ENCODE results near the gene CA9.
A peak's percentile ranks its signal among the peaks of the same experiment; 100 is the strongest.

The CA9 gene

GRCh38 chr9:35687306-35687705 lies 13.6 kb downstream of the CA9 start:
- H3K79me2 ChIP-seq (ENCODE audit: insufficient read depth, low read length), result no peaks in the 10 kb centered on the region
- no peak overlapping the region for H2AFZ ChIP-seq (ENCODE audit: low read length)
- H4K20me1 ChIP-seq (ENCODE audit: insufficient read depth, low read length, poor library complexity, severe bottlenecking), result no peaks in the 10 kb centered on the region
- no peaks in the 10 kb centered on the region for H3F3A ChIP-seq (ENCODE audit: low read depth)
- no peak overlapping the region for H3K9ac ChIP-seq (ENCODE audit: low read depth, low read length, poor library complexity, severe bottlenecking)
- TF ChIP-seq EZH2phosphoT487 (IDR thresholded peaks at IDR 0.05; ENCODE audit: borderline replicate concordance) (no peak), CTCF (conservative IDR thresholded peaks at IDR 0.05; ENCODE audit: low read length) (no peak)
- no peaks in the 10 kb centered on the region for H3K9me3 ChIP-seq (ENCODE audit: insufficient read depth, low read depth, low read length)
- H3K9me2 ChIP-seq (replicated peaks; ENCODE audit: low read depth, low read length), result no peaks in the 10 kb centered on the region
- no peak overlapping the region for H3K4me2 ChIP-seq (ENCODE audit: low read depth, low read length, poor library complexity, severe bottlenecking)
- H3K4me1 ChIP-seq (ENCODE audit: insufficient read depth, low read length, poor library complexity, severe bottlenecking), result peaks cover 8% of the 10 kb centered on the region
- no peaks in the 10 kb centered on the region for H3K36me3 ChIP-seq (ENCODE audit: insufficient read depth, low read length)
- no peaks in the 10 kb centered on the region for H3K27me3 ChIP-seq (ENCODE audit: insufficient read depth, low read length, poor library complexity, severe bottlenecking)
- no peak overlapping the region for H3K4me3 ChIP-seq (ENCODE audit: low read length, poor library complexity, severe bottlenecking)

- H3K4me1 ChIP-seq (ENCODE audit: insufficient read depth, low read length, poor library complexity, severe bottlenecking), result peaks cover 8% of the 10 kb centered on the region
- no peaks in the 10 kb centered on the region for H3K27me3 ChIP-seq (ENCODE audit: insufficient read depth, low read length, poor library complexity, severe bottlenecking)
- H3K9me3 ChIP-seq (ENCODE audit: insufficient read depth, low read depth, low read length), result no peaks in the 10 kb centered on the region
- H3K9ac ChIP-seq (ENCODE audit: low read depth, low read length, poor library complexity, severe bottlenecking), result no peak overlapping the region
- H3F3A ChIP-seq (ENCODE audit: low read depth), result no peaks in the 10 kb centered on the region
- H3K79me2 ChIP-seq (ENCODE audit: insufficient read depth, low read length), result no peaks in the 10 kb centered on the region
- TF ChIP-seq CTCF (conservative IDR thresholded peaks at IDR 0.05; ENCODE audit: low read length) (no peak), EZH2phosphoT487 (IDR thresholded peaks at IDR 0.05; ENCODE audit: borderline replicate concordance) (no peak)
- no peaks in the 10 kb centered on the region for H3K36me3 ChIP-seq (ENCODE audit: insufficient read depth, low read length)
- no peak overlapping the region for H3K4me2 ChIP-seq (ENCODE audit: low read depth, low read length, poor library complexity, severe bottlenecking)
- H2AFZ ChIP-seq (ENCODE audit: low read length), result no peak overlapping the region
- no peaks in the 10 kb centered on the region for H4K20me1 ChIP-seq (ENCODE audit: insufficient read depth, low read length, poor library complexity, severe bottlenecking)
- H3K9me2 ChIP-seq (replicated peaks; ENCODE audit: low read depth, low read length), result no peaks in the 10 kb centered on the region
- H3K4me3 ChIP-seq (ENCODE audit: low read length, poor library complexity, severe bottlenecking), result no peak overlapping the region
Measured at GRCh38 chr9:35687972-35688557, 14.3 kb downstream of the CA9 start.

- H3F3A ChIP-seq (ENCODE audit: low read depth), result no peaks in the 10 kb centered on the region
- no peaks in the 10 kb centered on the region for H3K36me3 ChIP-seq (ENCODE audit: insufficient read depth, low read length)
- H3K9me3 ChIP-seq (ENCODE audit: insufficient read depth, low read depth, low read length), result no peaks in the 10 kb centered on the region
- H3K79me2 ChIP-seq (ENCODE audit: insufficient read depth, low read length), result no peaks in the 10 kb centered on the region
- H3K9me2 ChIP-seq (replicated peaks; ENCODE audit: low read depth, low read length), result no peaks in the 10 kb centered on the region
- peaks cover 8% of the 10 kb centered on the region for H3K4me1 ChIP-seq (ENCODE audit: insufficient read depth, low read length, poor library complexity, severe bottlenecking)
- H2AFZ ChIP-seq (ENCODE audit: low read length), result no peak overlapping the region
- no peak overlapping the region for H3K9ac ChIP-seq (ENCODE audit: low read depth, low read length, poor library complexity, severe bottlenecking)
- H4K20me1 ChIP-seq (ENCODE audit: insufficient read depth, low read length, poor library complexity, severe bottlenecking), result no peaks in the 10 kb centered on the region
- no peaks in the 10 kb centered on the region for H3K27me3 ChIP-seq (ENCODE audit: insufficient read depth, low read length, poor library complexity, severe bottlenecking)
- H3K4me2 ChIP-seq (ENCODE audit: low read depth, low read length, poor library complexity, severe bottlenecking), result peak overlapping the region; percentile 13
- TF ChIP-seq CTCF (conservative IDR thresholded peaks at IDR 0.05; ENCODE audit: low read length), result no peak
- TF ChIP-seq EZH2phosphoT487 (IDR thresholded peaks at IDR 0.05; ENCODE audit: borderline replicate concordance), result no peak
- no peak overlapping the region for H3K4me3 ChIP-seq (ENCODE audit: low read length, poor library complexity, severe bottlenecking)
Measured at GRCh38 chr9:35688558-35689541, 15.1 kb downstream of the CA9 start.
